Middle frontal gyrus (tissue), 1 donor: ENCODE data around the gene PTCH1.

Experiments
- DNase-seq: peaks from one replicate; pipeline ENCODE4 v3.0.0-alpha.2; 2015; ENCODE audit warnings: low spot score; ENCODE audit errors: extremely low spot score

Gene PTCH1

DNA sequence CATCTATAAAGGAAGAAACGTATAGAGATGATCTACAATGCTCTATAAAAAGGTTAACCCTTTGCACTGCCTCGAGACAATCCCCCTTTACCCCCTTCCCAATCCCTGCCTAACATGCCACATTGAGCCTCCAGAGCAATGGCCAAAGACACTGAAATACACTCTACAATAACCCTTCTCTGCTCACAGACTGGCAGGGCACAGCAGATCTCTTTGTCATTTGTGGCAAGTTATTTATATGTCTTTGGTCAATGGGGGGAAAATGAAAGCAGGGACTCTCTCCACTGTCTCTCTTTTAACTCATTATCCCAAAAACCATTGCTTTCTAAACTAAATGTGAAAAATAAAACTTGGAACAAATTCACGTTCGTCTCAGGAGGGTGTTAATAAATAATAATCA lies 51.7 kb downstream of the PTCH1 start:
- DNase-seq, result no peak

DNA sequence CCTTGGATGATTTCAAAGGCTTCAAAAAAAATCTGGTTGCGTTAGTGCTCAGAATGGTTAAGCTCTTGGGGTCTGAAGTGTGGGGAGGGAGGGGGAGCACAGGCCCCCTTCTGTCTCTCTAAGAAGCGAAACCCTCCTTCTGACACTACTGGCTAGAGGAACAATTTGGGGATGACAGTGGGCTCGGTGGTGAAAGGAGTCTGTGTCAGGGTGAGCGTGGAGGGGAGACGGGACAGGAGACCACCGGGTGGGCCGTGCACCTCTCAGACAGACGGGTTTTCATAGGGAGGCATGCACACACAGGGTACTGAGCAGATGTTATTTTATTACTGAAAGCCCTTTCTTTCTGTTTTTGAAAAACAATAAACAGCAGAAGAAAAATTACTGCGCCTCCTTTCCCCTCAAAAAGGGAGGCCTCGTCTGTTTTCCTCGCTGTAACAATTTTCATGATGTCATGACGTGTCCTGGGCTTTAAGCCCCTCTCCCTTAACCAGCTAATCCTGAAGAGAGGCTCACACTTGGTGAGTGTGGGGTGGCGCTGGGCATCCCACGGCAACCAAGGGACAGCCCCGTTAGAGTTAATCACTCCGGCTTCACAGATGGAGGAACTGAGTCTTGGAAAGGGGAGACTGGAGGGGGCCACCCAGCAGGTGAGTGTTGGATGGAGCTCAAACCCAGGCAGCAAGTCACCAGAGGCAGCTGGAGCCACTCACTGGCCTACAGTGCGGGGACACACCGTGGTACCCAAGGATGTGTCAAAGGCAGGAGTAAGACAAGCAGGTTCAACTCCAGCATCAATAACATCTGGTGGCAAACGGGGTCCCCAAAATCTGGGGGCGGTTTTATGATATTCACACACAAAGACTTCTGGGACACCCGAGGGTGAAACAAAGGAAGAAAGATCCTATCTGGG lies 53.4 kb downstream of the PTCH1 start:
- DNase-seq, result no peak

DNA sequence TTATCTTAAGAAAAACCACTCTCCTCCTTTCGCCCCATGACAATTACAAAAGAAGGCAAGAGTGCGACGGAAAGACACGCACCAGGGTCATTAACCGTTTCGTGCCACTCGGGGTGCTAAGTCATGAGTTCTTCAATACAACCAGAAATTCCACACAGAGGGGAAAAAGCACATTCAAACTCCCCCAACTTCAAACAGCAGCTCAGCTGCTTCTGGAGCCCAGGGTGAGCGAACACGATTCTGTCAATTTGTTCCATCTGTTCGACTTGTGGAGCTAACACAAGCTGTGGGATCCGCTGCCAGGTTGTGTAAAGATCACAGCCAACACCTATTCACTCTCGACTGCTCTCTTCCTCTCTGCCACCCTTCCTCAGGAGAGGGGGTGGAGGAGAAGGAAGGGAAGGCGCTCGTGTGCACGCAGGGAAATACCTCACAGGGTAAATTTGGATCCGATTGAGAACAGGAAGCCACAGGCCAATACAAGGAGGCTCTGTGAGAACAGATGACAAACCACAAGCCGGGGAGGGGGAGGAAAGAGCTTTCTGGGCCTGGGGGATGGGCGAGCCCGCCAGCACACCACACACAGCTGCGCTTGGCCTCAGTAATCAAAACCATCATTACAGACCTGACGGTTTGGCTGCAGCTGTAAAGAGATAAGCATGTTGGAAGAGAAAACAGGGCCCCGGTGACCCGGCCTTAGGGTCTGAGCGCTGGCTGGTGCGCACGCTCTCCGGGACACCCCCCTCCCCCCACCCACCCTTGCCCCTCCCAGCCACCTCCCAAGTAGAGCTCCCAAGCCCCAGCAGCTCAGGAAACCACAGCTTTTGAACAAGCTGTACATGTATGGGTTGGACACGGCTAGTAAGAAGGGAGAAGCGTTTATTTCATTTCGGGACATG lies 54.3 kb downstream of the PTCH1 start:
- peak; percentile 55 for DNase-seq

DNA sequence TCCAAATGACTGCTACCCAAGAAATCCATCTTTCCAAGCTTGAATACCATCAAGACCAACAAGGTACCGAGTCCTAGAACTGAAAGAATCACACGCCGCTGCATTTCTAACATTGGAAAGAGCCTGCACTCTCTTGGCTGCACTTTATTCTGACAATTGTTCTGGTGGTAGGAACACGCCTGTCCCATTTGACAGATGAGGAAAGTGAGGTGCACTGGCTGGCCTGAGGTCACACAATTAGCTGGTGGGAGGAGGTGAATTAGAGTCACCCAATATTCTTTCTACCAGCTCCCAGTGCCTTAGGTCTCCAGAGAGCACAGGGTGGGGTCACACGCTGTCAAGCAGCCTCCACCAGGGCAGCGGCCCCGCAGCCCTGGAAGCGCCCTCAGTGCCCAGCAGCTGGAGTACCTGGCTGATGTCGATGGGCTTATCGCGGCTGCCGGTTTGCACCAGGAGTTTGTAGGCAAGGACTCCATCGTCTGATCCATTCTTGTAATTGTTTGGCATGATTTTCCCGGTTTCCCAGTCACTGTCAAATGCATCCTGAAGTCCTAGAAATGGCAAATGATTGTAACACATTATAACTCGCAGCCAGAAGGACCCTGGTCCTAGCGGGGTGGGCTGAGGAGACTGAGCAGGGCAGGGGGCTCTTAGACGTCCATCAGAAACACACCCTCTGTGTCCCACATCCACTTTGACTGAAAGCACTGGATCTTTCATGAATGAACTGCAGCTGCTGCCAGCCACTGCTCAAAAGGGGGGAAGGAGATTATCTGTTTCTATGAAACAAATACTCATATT lies 55.1 kb downstream of the PTCH1 start:
- DNase-seq, result no peak

DNA sequence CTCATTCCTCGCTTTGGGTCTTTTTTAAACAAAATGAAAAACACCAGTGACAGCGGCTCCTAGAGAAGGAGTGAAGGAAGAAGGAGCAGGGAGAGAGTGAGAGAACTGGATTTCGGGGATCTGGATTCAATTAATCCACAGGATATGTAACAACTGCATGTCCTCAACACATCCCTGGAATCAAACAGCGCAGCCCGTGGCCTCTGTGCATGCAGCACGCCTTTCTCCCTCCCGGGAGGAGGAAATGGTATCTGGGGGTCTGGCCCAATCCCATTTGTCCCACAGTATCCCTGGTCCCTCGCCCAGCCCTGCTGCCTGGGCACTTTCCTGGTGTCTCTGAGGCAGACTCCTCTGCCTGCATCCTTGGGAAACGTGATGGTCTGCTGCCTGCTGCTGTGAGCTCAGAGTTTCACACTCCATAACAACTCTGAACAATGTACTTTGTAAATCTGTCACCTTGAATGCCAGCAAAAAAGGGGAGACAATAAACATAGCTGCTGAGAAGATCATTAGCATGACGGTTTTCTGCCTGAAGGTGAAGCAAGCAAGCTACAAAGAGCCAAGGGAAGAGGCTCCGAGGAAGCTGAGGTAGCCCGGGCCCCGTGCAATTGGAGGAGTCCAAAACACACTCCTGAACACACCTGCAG lies 56.1 kb downstream of the PTCH1 start:
- no peak for DNase-seq

DNA sequence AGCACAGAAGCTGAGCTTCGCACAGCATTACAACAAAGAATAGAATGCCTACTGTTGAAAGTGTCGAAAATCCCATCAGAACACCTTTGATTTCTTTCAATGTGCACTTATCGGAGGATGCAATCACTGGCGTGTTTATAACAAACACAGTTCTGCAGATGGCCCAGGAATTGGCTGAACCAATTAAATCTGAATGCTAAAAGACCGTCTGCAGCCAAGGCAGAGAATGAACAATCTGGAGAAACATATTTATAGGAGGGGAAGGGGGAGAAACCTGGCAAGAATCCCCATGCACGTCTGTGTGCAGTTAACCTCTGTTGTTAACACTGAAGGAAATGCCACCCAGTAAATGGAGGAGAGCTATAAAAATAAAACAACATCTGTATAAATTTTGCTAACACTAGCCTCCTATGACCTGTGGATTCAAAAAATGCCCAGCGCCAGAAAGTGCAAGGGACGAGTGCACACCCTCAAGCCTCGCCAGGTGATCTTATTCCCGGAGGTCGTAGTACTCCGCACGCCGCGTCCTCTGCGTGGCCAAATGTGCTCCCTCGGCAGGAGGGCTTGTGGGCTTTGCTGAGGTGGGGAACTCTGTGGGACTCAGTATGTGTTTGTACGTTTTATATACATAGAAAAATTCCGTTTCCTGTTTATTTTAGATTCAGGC lies 56.8 kb downstream of the PTCH1 start:
- no peak for DNase-seq

DNA sequence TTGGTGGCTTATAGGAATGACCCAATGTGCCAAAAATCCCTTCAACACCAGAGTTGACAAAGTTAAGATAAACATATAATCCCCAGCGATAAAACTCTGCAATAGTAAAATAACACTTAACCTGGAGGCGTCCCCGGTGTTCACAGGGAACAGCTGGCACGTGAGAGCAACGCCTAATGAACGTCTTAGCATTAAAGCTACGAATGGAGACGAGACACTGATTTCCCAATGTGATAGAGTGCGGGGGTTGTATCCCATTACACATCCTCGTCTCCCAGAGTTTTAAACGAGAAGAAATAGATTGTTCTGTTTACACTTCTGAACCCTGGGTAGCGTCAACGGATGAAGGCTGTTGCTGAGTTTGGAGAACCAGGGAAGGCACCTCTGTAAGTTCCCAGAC lies 57.6 kb downstream of the PTCH1 start:
- DNase-seq, result no peak

DNA sequence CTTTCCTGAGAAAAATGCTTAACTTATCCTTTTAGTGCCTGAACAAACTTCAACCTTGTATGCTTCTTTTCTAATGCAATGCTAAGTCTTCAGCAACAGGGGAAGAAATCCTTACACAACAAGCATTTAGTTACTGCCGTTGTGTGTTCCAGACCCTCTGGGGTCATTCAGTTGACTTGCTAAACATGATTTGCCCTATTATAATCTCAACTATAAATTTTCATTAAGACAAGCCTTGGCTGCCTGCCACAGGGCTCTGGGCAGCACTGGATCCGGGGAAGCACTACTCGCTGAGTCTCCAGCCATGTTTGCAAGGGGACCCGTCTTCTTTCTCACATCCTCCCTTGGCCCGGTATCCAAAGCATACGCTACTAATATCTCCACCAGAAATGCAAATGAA lies 58.1 kb downstream of the PTCH1 start:
- DNase-seq, result no peak

DNA sequence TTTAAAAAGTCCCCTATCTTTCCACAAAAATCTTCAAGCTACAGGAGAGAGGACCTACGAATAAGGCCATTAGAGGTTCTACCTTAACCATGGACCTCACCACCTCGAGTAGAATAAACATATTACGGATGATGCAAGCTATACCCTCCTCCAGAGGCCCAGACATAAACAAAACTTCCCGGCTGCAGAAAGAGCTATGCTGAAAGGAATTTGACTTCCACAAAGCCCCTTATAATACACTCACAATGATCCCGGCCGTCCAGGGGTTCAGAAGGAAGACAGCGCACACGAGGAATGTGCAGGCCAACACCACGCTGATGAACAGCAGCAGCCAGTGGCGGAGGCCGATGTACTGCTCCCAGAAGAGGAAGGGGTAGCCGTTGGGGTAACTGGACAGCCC lies 59.0 kb downstream of the PTCH1 start:
- DNase-seq, result no peak

DNA sequence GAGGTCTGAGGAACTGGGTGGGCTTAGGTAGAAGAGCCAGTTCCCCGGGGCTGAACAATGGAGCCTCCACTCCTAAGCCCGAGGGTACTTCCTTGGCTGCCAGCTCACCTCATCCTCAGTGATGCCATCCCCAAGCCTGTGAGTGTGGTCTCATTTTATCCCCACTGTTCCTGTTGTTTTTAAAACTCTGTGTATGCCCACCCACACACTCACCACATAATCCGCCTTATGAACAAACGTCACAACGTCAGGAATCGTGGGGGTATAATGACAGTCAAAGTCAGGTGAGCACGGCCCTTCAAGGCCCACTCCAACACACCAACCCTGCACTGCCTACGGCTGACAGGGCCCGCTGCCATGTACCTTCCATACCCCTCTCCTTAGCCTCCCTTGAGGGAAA lies 61.1 kb downstream of the PTCH1 start:
- DNase-seq, result no peak

DNA sequence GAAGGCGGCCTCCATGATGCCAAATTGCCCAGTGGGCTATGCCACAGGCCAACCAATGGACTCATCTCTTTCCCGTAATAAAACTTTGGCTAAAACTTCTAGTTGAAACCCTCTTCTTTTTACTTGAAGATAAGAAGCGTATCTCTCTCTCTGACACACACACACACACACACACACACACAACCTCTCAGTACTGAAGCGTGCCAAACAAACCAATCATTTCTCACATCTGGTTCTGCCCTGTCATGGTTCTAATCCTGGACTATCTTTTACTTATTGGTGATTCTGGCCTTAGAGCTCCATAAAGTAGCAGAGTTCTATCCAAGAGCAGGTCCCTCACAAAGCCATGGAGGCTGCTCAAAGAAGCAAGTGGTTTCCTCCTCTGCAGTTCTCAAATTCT lies 64.6 kb downstream of the PTCH1 start:
- no peak for DNase-seq

DNA sequence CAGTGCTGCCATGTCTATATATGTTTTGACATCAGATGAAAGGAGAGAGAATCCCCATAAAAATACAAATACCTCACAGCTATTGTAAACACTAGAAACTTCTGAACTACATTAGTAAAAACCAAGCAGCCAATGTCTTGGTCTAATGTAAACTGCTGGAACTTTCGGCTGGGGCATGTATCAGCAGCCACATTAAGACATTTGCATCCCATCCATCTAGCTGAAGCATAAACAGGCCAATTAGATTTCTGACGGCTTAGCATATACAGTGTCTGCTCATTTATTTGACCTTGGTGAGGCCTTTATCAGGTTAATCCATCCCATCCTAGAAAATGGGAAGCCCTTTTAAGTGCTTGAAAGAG lies 65.7 kb downstream of the PTCH1 start:
- no peak for DNase-seq

DNA sequence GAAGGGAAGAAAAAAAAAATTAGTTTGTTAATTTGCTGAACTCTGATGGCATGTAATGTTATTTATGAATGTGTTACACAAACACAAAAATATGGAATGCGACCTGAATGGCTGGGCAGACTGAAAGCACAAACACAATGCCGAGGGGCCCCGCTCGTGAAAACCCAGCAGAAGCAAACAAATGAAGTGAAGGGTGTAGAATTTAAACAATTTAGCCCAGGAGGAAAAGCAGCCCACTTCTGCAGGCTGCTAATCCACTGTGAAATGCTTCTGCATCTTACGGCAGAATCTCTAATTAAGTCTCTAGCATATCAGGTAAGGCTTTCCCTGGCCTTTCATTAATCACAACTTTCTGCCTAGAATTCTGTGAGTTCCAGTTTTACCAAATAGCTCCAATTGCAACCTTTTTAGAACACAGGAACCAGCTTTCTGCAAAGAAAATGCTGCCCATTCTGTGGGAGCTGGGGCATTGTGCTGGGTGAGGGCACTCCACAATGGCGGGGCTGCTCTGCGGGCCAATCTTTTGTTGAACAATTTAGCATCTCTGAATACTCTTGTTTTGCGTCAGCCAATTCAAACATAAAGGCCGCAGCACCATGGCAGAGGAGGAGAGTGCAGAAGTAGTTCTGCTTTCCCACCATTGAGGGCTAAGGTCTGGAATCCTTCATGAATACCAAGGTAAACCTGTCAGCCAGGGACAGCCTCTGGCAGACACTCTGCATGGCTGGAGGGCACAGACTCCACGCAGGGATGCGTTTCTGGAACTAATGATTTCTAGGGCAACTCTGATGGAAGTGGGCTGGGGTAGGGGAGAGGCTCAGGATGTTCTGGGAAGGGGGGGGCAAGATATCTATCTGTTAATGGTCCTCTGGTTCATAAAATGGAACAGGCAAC lies 66.4 kb downstream of the PTCH1 start:
- DNase-seq, result no peak

DNA sequence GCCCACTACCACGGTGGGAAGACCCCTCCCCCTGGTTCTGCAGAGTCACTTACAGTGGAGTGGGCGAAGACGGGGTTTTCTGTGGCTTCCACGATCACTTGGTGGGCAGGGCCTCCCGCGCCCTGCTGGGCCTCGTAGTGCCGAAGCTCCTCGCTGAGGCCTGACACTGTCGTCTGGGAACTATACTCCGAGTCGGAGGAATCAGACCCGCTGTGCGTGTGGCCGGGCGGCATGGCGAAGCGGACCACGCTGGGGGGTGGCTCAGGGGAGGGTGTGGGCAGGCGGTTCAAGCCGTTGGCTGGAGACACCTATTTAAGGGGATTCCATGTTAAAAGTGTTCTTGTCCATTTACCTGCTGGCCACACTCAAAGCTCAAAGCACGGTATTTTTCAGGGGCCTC lies 67.8 kb downstream of the PTCH1 start:
- no peak for DNase-seq

DNA sequence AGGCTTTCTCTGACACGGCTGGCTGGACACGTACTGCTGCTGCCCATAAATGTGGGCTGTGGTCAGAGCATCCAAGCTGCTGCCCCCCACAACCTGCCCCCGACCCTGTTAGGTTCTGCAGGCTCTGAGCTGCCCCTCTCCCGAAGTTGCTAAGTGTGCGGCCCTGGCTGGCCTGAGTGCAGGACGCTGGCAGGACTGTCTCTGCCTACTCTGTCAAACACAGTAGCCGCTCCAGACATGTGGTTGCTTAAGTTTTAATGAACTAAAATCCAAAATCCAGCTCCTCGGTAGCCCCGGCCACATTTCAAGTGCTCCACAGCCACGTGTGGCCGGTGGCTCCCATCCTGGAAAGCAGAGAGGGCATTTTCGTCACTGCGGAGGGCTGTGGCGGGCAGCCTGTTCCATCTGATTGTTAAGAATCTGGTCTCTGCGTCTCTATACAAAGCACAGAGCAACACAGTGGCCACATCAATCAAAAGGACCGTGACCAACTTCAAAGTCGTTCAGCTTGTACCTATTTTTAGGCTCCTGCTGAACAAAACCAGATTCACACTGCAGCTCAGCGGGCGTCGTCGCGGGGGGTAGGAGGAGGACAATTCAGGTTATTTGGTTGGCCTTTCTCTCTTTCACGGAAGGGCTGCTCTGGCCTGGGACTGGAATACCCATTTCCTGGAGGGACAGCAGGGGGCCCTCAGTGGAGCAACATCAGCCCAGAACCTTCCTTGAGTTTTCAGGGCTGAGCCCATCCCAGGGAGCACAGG lies 68.9 kb downstream of the PTCH1 start:
- DNase-seq, result no peak

DNA sequence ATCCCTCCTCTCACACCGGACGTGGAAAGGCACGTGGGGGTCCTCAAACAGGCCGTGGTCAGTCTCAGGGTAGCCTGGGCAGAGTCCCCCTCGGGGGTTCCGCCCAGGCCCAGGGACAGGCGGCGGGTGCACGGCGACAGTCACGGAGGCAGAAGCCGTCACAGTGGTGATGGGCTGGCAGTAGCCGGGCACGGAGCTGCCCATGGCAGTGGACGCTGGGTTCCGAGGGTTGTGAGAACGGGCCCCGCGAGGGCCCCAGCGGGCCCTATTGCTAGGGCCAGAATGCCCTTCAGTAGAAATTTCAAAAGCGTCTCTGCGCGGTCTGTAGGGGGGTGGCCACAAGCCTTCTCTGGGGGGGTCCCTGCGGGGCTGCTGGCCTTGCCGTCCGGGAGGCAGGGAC lies 69.8 kb downstream of the PTCH1 start:
- no peak for DNase-seq

DNA sequence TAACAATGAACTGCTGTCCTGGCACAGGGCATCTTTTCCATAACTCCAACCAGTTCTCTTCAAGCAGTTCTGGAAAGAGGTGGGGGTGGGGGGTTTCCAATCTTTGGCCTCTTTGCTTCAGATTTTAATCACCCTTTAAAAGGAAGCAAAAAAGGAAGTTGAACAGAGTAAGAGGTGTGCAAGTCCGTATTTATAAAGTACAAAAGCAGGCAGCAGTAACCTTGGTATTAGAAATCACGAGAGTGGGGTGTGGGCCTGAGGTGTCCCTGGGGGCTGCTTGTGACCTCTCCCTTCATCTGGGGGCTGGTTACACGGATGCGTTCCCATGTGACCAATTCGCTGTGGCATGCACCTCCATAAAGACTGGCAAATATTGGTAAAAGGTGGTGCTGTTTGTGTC lies 70.5 kb downstream of the PTCH1 start:
- no peak for DNase-seq

DNA sequence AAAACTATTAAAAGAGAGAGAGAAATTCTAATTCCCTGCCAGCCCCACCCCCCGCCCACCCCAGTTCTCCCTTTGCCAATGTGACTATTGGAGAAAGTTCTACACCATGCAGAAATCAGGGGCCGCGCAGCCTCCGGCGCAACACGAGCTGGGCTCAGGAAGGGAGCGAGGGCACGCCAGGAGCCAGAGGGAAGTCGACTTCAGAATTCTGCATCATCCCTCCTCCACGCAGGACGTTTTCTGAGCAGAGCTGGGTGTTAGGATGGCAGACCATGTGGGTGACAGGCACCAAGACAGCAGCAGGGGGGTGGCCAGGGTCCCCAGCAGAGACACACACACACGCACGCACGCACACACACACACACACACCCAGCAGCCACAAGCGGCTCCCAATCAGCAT lies 72.6 kb downstream of the PTCH1 start:
- no peak for DNase-seq

DNA sequence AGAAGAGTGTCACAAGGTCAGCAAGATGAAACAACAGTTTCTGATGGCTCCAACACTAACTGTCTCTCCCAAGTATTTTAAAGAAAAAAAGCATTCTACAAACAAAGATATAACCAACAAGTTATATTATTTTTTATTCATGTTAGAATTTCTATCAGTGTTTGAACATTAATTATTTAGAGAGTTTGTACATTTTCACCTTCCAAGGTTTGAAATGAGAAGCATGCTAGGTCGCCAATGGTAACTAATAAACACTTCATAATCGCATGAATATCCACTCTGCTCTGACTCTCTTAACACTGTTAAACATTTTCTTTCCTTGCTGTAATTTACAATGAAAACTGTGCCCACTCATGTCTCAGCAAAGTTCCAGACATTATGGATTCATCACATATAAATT lies 73.5 kb downstream of the PTCH1 start:
- no peak for DNase-seq
